Measurements from ENCODE around the gene ALG12.
A peak's percentile ranks its signal among the peaks of the same experiment; 100 is the strongest.

ALG12 gene

GRCh38 chr22:49917974-49918910, at the start of gene ALG12, which contains the start of gene CRELD2:
Gene ALG12, minus strand, starts transcription at chr22:49918438. Its CDS starts 4,673 bp downstream, at chr22:49913765.
Gene CRELD2, plus strand, starts transcription at chr22:49918634. Its CDS starts 136 bp downstream, at chr22:49918770.
- peak; percentile 98 for DNase-seq

- peak; percentile 65 for DNase-seq
Measured at GRCh38 chr22:49967706-49968208, 49.5 kb upstream of the ALG12 start.

GRCh38 chr22:49966774-49967705, 48.8 kb upstream of the ALG12 start:
- DNase-seq = no peak

- no peak for DNase-seq
Measured at GRCh38 chr22:49966041-49966773, 48.0 kb upstream of the ALG12 start.

- DNase-seq = no peak
Measured at GRCh38 chr22:49965091-49966040, 47.1 kb upstream of the ALG12 start.

- DNase-seq = no peak
Measured at GRCh38 chr22:49964136-49965090, 46.2 kb upstream of the ALG12 start.

- no peak for DNase-seq
Measured at GRCh38 chr22:49963647-49964026, 45.4 kb upstream of the ALG12 start.

GRCh38 chr22:49962751-49963646, 44.8 kb upstream of the ALG12 start:
- no peak for DNase-seq

- DNase-seq = peak; percentile 88
Measured at GRCh38 chr22:49962012-49962750, 43.9 kb upstream of the ALG12 start.

- DNase-seq = no peak
Measured at GRCh38 chr22:49961601-49962011, 43.4 kb upstream of the ALG12 start.

- DNase-seq = peak; percentile 62
Measured at GRCh38 chr22:49961005-49961600, 42.9 kb upstream of the ALG12 start.

- peak; percentile 97 for DNase-seq
Measured at GRCh38 chr22:49960159-49961004, 42.1 kb upstream of the ALG12 start, which contains the start of gene PIM3. Gene PIM3, plus strand, starts transcription at chr22:49960772. Its CDS starts 176 bp downstream, at chr22:49960948.

- no peak for DNase-seq
Measured at GRCh38 chr22:49959782-49960158, 41.5 kb upstream of the ALG12 start.

- no peak for DNase-seq
Measured at GRCh38 chr22:49958931-49959781, 40.9 kb upstream of the ALG12 start.

- DNase-seq = no peak
Measured at GRCh38 chr22:49958366-49958921, 40.2 kb upstream of the ALG12 start.

Measured in eye (tissue), 1 donor.